ENCODE measurements around the gene PRSS22.

PRSS22 gene

GRCh38 chr16:2866431-2866830, 8.5 kb upstream of the PRSS22 start:
- DNase-seq (ENCODE audit: low read depth): no peak
- TF ChIP-seq, protein P1, sequence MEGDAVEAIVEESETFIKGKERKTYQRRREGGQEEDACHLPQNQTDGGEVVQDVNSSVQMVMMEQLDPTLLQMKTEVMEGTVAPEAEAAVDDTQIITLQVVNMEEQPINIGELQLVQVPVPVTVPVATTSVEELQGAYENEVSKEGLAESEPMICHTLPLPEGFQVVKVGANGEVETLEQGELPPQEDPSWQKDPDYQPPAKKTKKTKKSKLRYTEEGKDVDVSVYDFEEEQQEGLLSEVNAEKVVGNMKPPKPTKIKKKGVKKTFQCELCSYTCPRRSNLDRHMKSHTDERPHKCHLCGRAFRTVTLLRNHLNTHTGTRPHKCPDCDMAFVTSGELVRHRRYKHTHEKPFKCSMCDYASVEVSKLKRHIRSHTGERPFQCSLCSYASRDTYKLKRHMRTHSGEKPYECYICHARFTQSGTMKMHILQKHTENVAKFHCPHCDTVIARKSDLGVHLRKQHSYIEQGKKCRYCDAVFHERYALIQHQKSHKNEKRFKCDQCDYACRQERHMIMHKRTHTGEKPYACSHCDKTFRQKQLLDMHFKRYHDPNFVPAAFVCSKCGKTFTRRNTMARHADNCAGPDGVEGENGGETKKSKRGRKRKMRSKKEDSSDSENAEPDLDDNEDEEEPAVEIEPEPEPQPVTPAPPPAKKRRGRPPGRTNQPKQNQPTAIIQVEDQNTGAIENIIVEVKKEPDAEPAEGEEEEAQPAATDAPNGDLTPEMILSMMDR (IDR thresholded peaks at IDR 0.05; ENCODE audit: insufficient read depth, low read depth, low read length, missing control alignments): no peak
- H3K4me3 ChIP-seq (ENCODE audit: low read length): no peak overlapping the region

GRCh38 chr16:2865651-2866050, 7.7 kb upstream of the PRSS22 start:
- H3K4me3 ChIP-seq (ENCODE audit: low read length): no peak overlapping the region

DNA sequence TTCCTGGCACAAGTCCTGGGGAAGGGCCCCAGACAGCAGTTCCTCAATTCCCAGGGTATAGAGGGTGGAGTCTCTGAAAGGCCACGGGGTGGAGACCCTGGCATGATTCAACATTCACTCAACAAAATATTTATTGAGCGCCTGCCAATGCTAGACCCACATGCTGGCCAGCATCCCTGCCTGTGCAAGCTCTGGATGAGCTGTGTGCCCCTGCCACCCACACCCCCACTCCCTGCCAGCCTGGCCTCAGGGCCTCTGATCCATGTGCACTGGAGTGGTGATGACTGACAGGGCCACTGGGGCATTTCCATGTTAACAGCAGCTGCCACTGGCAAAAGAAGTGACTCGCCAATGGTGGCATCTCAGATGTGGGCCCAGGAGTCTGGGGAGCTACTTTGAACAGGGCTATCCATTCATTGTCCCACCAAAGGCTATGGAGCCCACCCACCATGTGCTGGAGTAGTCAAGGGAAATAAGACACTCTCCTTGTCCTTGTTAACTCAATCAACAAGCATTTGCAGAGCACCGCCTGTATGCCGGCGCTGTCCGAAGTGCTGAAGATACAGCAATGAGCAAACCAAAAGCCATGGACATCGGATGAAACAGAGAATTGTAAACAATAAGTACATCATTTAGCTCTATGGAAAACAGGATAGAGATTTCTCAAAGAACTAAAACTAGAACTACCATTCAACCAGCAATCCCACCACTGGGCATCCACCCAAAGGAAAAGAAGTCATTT, 3.0 kb upstream of the PRSS22 start:
- TF ChIP-seq, protein P1 (IDR thresholded peaks at IDR 0.05; ENCODE audit: insufficient read depth, low read depth, low read length, missing control alignments): no peak
- H3K4me3 ChIP-seq (ENCODE audit: low read length): no peak overlapping the region
- peak; percentile 56 for DNase-seq (ENCODE audit: low read depth)

More at GRCh38 chr16:2865651-2866050, 7.7 kb upstream of the PRSS22 start:
- TF ChIP-seq, protein P1 (IDR thresholded peaks at IDR 0.05; ENCODE audit: insufficient read depth, low read depth, low read length, missing control alignments): no peak
- no peak for DNase-seq (ENCODE audit: low read depth)

DNA sequence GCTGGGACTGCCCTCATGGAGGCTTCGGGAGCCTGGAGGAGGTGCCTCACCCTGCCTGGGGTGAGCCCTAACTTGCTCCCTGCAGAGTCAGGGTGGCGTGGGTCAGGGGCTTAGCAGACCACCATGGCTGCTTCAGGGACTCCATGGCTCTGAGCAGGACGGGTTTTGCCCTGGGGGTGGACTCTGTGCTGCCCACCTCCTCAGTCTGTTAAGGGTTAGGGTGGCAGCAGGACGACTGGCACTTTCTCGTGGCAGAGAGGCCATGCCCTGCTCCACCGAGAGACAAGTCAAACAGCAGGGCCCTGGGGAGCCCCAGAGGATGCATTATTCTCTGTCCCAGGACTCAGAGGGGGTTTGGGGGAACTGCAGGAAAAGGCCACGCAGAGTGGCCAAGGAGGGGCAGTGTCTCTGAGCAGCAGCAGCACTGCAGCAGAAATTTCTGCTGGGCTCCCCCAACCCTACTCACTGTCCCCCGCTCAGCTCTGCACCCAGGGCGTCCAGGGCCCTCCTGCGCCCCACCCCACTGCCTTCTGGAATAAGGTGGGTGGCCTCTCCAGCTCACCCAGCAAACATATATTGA, 1.8 kb upstream of the PRSS22 start:
- H3K4me3 ChIP-seq (ENCODE audit: low read length): no peak overlapping the region
- TF ChIP-seq, protein P1 (IDR thresholded peaks at IDR 0.05; ENCODE audit: insufficient read depth, low read depth, low read length, missing control alignments): no peak
- DNase-seq (ENCODE audit: low read depth): no peak

- H3K4me3 ChIP-seq (ENCODE audit: low read length): peak overlapping the region; percentile 44
- DNase-seq (ENCODE audit: low read depth): peak; percentile 78
Measured at GRCh38 chr16:2858245-2859025, 465 bp upstream of the PRSS22 start.

GRCh38 chr16:2856686-2857450, 1.1 kb downstream of the PRSS22 start:
- peak overlapping the region; percentile 44 for H3K4me3 ChIP-seq (ENCODE audit: low read length)
- DNase-seq (ENCODE audit: low read depth): no peak
- TF ChIP-seq, protein P1 (IDR thresholded peaks at IDR 0.05; ENCODE audit: insufficient read depth, low read depth, low read length, missing control alignments): no peak

More at GRCh38 chr16:2858245-2859025, 465 bp upstream of the PRSS22 start:
- TF ChIP-seq, protein P1 (IDR thresholded peaks at IDR 0.05; ENCODE audit: insufficient read depth, low read depth, low read length, missing control alignments): peak; percentile 10

Data from epithelial cell of esophagus (primary cell).